A549 (cell line): ENCODE data around the gene NUP214. TPM values are rescaled to one million over a fixed set of nuclear protein-coding genes. Genes with fewer than 3 reads are reported as not detected.
"Not testable (repeated sequence)": the region's sequence is repeated elsewhere in the genome, so short reads cannot be mapped to it uniquely, and the experiment has no call there.

Experiments used
- ATAC-seq, 2 experiments: fragments of 200-7000 bp in 1 of 2; fragments of >200 bp in 1 of 2; cut with Nextera tagmentation in 1 of 2; cut with Tn5 transposase in 1 of 2; 3 replicates each; pipeline versions ENCODE4 v1.8.0 to v1.9.1; 2018 to 2020; ENCODE audit warnings: mild to moderate bottlenecking in 1 of 2, moderate library complexity in 1 of 2
- CTCF ChIA-PET: fragments of 300-600 bp; sonication (Branson Sonifier 250); formaldehyde crosslinking; extraction: SDS; loops from one replicate; lab custom pipeline; 2021; ENCODE audit warnings: antibody characterized with exemption, inconsistent platforms; lab: Yijun Ruan, JAX
- POLR2A ChIA-PET: fragments of 350-600 bp; formaldehyde crosslinking; extraction: SDS; loops from one replicate; lab custom pipeline; 2021; ENCODE audit warnings: antibody characterized with exemption, inconsistent platforms; lab: Yijun Ruan, JAX
- DNase-seq, 2 experiments: peaks; one replicate each; pipeline versions ENCODE4 v3.0.0 to v3.0.0-alpha.2; 2011 to 2016; ENCODE audit warnings: low read depth in 1 of 2, low spot score in 1 of 2
- FAIRE-seq: peaks from 2 replicates; lab custom pipeline; 2011; peaks lifted over from hg19 to GRCh38; lab: Jason Lieb, UNC
- H3K27ac ChIP-seq, 2 experiments: fragments of >200 bp; sonication (Bioruptor Twin); formaldehyde crosslinking; 3 replicates each; pipeline ENCODE4 v1.5.1; 2016 to 2017
- H3K4me1 ChIP-seq: fragments of >200 bp; sonication (Bioruptor Twin); formaldehyde crosslinking; 3 replicates; pipeline ENCODE4 v1.6.1; 2016
- H3K4me2 ChIP-seq: fragments of >200 bp; sonication (Bioruptor Twin); formaldehyde crosslinking; 3 replicates; pipeline ENCODE4 v1.6.1; 2016
- H3K4me3 ChIP-seq: fragments of >200 bp; sonication (Bioruptor Twin); formaldehyde crosslinking; 3 replicates; pipeline ENCODE4 v1.5.1; 2016
- H3K9me3 ChIP-seq: fragments of >200 bp; sonication (Bioruptor Twin); formaldehyde crosslinking; 3 replicates; pipeline ENCODE4 v1.6.1; 2016
- CBX8 ChIP-seq: fragments of 200-600 bp; sonication (generic); IDR thresholded peaks from 2 replicates; pipeline ENCODE4 v1.6.1; 2016
- CEBPB ChIP-seq, 2 experiments: fragments of >200 bp in 1 of 2; sonication (Bioruptor Twin) in 1 of 2; formaldehyde crosslinking in 1 of 2; IDR thresholded peaks; 2 replicates each; pipeline ENCODE4 v1.6.1; 2012 to 2016
- EHF ChIP-seq: fragments of 250-450 bp; sonication (Bioruptor Pico); IDR thresholded peaks from 2 replicates; pipeline ENCODE4 v1.5.0; 2020; ENCODE audit warnings: mild to moderate bottlenecking
- HOXA7 ChIP-seq: fragments of 250-450 bp; sonication (Bioruptor Pico); IDR thresholded peaks from 2 replicates; pipeline ENCODE4 v1.5.0; 2020; ENCODE audit warnings: mild to moderate bottlenecking, moderate library complexity
- JUNB ChIP-seq: fragments of >200 bp; sonication (Bioruptor Twin); formaldehyde crosslinking; IDR thresholded peaks from 2 replicates; pipeline ENCODE4 v1.6.1; 2016
- KDM1A ChIP-seq: fragments of 200-600 bp; sonication (generic); IDR thresholded peaks from 2 replicates; pipeline ENCODE4 v1.6.1; 2016; ENCODE audit warnings: low read depth, mild to moderate bottlenecking
- MAZ ChIP-seq: fragments of 150-350 bp; IDR thresholded peaks from 2 replicates; pipeline ENCODE4 v1.6.1; 2014; ENCODE audit warnings: antibody characterized with exemption, low read depth, low read length, borderline replicate concordance
- MYC ChIP-seq: IDR thresholded peaks from 2 replicates; pipeline ENCODE4 v1.6.1; 2012; ENCODE audit warnings: mild to moderate bottlenecking, inconsistent platforms, low read length, improper control_type of control experiment, borderline replicate concordance
- NFE2L2 ChIP-seq: fragments of 150-350 bp; conservative IDR thresholded peaks from 2 replicates; pipeline ENCODE4 v1.6.1; 2014; ENCODE audit warnings: low read length
- NR3C1 ChIP-seq: fragments of >200 bp; sonication (Bioruptor Twin); formaldehyde crosslinking; IDR thresholded peaks from 3 replicates; pipeline ENCODE4 v1.6.1; 2017
- PBX3 ChIP-seq: IDR thresholded peaks from 2 replicates; pipeline ENCODE4 v1.6.1; 2012
- PHF8 ChIP-seq: fragments of 200-600 bp; sonication (generic); IDR thresholded peaks from 2 replicates; pipeline ENCODE4 v1.6.1; 2016; ENCODE audit warnings: low read depth, mild to moderate bottlenecking, antibody characterized with exemption, moderate library complexity, borderline replicate concordance
- RNF2 ChIP-seq: fragments of 200-600 bp; sonication (generic); IDR thresholded peaks from 2 replicates; pipeline ENCODE4 v1.6.1; 2016; ENCODE audit warnings: low read depth, mild to moderate bottlenecking, antibody characterized with exemption, moderate library complexity, borderline replicate concordance
- SREBF2 ChIP-seq: fragments of 450-650 bp; IDR thresholded peaks from 2 replicates; pipeline ENCODE4 v1.6.1; 2014; ENCODE audit warnings: mild to moderate bottlenecking, moderate library complexity
- TFCP2L1 ChIP-seq: fragments of 250-450 bp; sonication (Bioruptor Pico); IDR thresholded peaks from 2 replicates; pipeline ENCODE4 v1.5.0; 2021; ENCODE audit warnings: mild to moderate bottlenecking
- TP53 ChIP-seq: fragments of 250-450 bp; sonication (Bioruptor Pico); IDR thresholded peaks from 2 replicates; pipeline ENCODE4 v1.5.0; 2021; ENCODE audit warnings: mild to moderate bottlenecking, moderate library complexity
- ZC3H11A ChIP-seq: fragments of 450-650 bp; IDR thresholded peaks from 2 replicates; pipeline ENCODE4 v1.6.1; 2014; ENCODE audit warnings: antibody characterized with exemption, mild to moderate bottlenecking
- ZFP36 ChIP-seq: fragments of 450-650 bp; IDR thresholded peaks from 2 replicates; pipeline ENCODE4 v1.6.1; 2014; ENCODE audit warnings: borderline replicate concordance; ENCODE audit not compliant: partially characterized antibody
- WGBS: methylation state at CpG from one replicate; pipeline ENCODE4 v1.1.6; 2017; ENCODE audit errors: missing lambda C conversion rate; 5-methylcytosine and 5-hydroxymethylcytosine counted together
- polyA plus RNA-seq, 4 experiments: library from polyadenylated mRNA; depleted of rRNA in 3 of 4; stranded (reverse); fragments of >200 nt; fragmentation: RNase III in 1 of 4; extraction: RNeasy Plus Mini Kit Qiagen cat#74134 plus additional on column Dnase treatment in 1 of 4; gene quantifications; 2 replicates in 3 of 4; 3 replicates in 1 of 4; pipeline ENCODE4 v1.2.3, GENCODE V29; 2011 to 2017
- TF ChIP-seq, protein P1 (sequence below): fragments of 150-350 bp; IDR thresholded peaks from 2 replicates; pipeline ENCODE4 v1.6.1; 2014; ENCODE audit warnings: low read depth, mild to moderate bottlenecking, low read length
- TF ChIP-seq, protein P2 (sequence below): IDR thresholded peaks from 2 replicates; pipeline ENCODE4 v1.6.1; 2012
- TF ChIP-seq, protein P3 (sequence below): fragments of 250-450 bp; sonication (Bioruptor Pico); IDR thresholded peaks from 2 replicates; pipeline ENCODE4 v1.5.0; 2021; ENCODE audit warnings: mild to moderate bottlenecking, moderate library complexity, borderline replicate concordance
- TF ChIP-seq, protein P4 (sequence below): IDR thresholded peaks from 2 replicates; pipeline ENCODE4 v1.6.1; 2012; ENCODE audit warnings: low read depth, borderline replicate concordance

NUP214 gene
- polyA plus RNA-seq, 2 of the 4 experiments (the other 2 are of a cell fraction): 14.4 to 18.5 TPM

- Histone ChIP-seq H3K4me2 (no peak overlapping the region), H3K27ac (no peak overlapping the region), H3K9me3 (no peaks in the 10 kb centered on the region), H3K4me1 (no peaks in the 10 kb centered on the region), H3K4me3 (no peak overlapping the region)
- ChIA-PET POLR2A (no interaction called here), CTCF (interaction anchor here (1.0 kb wide), 1 partner anchor 70 kb away, joined by 4 read pairs; no protein-coding TSS in a partner anchor)
- 80% methylated on average over 25 of the region's 26 CpGs for WGBS
- ATAC-seq (peak in 1 of 2 experiments; percentile 11; a peak in 1 of 6 replicates), FAIRE-seq (no peak), DNase-seq (no peak)
- TF ChIP-seq CEBPB (IDR thresholded peaks at IDR 0.05): no peak
- TF ChIP-seq, protein P1, sequence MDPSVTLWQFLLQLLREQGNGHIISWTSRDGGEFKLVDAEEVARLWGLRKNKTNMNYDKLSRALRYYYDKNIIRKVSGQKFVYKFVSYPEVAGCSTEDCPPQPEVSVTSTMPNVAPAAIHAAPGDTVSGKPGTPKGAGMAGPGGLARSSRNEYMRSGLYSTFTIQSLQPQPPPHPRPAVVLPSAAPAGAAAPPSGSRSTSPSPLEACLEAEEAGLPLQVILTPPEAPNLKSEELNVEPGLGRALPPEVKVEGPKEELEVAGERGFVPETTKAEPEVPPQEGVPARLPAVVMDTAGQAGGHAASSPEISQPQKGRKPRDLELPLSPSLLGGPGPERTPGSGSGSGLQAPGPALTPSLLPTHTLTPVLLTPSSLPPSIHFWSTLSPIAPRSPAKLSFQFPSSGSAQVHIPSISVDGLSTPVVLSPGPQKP: no peak
Measured at GRCh38 chr9:131266266-131267229, 141.2 kb downstream of the NUP214 start.

DNA sequence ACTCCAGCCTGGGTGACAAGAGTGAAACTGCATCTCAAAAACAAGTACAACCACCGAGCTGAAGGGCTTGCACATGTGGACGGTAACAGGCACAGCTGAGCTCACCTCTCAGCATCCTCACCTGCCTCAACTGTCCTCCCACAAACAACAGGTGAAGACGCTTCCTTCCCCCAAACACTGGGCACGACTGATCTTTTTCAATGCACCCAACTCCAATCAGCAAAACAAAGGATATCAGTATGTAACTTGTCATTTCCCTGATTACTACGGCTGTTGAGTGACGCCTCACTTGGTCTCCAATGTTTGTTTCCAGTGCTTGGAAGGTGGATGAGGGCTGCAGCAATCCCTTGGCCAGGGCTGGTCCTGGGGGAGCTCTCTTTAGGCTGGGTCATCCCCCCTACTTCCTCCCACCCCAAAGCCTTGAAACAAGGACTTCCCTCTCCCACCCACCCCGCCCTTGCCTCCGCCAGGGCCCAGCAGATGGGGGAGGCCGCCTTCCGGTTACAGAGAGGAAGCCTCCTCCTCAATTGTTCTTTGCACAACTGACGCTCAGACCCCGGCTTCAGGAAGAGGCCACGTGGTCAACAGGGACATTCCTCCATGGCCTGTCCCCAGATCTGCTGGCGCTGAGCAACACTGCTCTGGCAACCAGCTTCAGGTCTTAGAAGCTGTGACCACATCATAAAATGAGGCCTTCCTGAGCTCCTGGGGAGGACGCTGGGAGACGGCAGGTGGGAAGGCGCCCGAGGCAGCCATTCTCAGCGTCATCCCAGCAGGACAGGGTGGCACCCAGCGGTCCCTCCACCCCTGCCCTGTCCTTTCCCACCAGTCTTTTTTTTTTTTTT lies 145.0 kb downstream of the NUP214 start:
- 75% methylated on average over 16 of the region's 20 CpGs for WGBS
- no peak for TF ChIP-seq CBX8
- H3K4me3 ChIP-seq: no peak overlapping the region
- POLR2A ChIA-PET: no interaction called here
- ATAC-seq (no peak), DNase-seq (no peak), FAIRE-seq (no peak)
- H3K4me1 ChIP-seq: no peaks in the 10 kb centered on the region
- CTCF ChIA-PET: interaction anchor here (0.7 to 1.1 kb wide), 2 partner anchors 213 to 262 kb away, joined by 3 read pairs; no protein-coding TSS in a partner anchor
- no peak overlapping the region for H3K4me2 ChIP-seq
- H3K9me3 ChIP-seq: no peaks in the 10 kb centered on the region
- H3K27ac ChIP-seq: no peak overlapping the region

- CTCF ChIA-PET: interaction anchor here (1.1 to 1.9 kb wide), 2 partner anchors 66 to 263 kb away, joined by 3 to 6 read pairs; no protein-coding TSS in a partner anchor
- H3K27ac ChIP-seq, H3K4me1 ChIP-seq, DNase-seq, H3K9me3 ChIP-seq, H3K4me3 ChIP-seq, POLR2A ChIA-PET, ATAC-seq, FAIRE-seq, H3K4me2 ChIP-seq: not testable (repeated sequence)
- 68% methylated on average over 1 of the region's 1 CpG for WGBS
Measured at GRCh38 chr9:131271016-131271273, 145.6 kb downstream of the NUP214 start.

DNA sequence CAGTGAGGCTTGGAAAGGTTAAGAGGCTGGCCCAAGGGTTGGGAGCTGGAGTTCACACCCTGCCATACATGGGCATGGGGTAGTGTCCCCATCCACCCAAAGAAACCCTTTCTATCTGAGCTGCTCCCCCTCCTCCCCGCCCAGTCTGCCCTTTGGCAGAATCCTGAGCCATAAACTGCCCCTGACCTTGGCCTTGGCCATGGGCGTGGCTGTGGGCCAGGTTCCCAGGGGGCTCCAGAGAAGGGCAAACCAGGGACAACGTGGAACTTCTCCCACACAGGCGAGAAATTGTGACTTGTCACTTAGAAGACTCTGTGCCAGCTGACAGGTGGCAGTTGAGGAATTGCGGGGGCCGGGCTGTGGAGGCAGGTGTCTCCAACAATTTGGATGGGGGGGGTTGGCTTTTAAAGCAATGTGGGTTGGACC lies 146.1 kb downstream of the NUP214 start:
- ChIA-PET CTCF (interaction anchor here (0.9 to 1.9 kb wide), 3 partner anchors 10 to 285 kb away, joined by 3 to 6 read pairs (median 3); no protein-coding TSS in a partner anchor), POLR2A (no interaction called here)
- Histone ChIP-seq H3K4me1 (no peaks in the 10 kb centered on the region), H3K9me3 (no peaks in the 10 kb centered on the region), H3K27ac (no peak overlapping the region), H3K4me3 (no peak overlapping the region), H3K4me2 (no peak overlapping the region)
- DNase-seq: no peak
- whole genome bisulfite sequencing: 70% methylated on average over 6 of the region's 6 CpGs
- FAIRE-seq: no peak
- ATAC-seq: no peak
- no peak for TF ChIP-seq PBX3
- TF ChIP-seq RNF2: no peak
- TF ChIP-seq, protein P2, sequence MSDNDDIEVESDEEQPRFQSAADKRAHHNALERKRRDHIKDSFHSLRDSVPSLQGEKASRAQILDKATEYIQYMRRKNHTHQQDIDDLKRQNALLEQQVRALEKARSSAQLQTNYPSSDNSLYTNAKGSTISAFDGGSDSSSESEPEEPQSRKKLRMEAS: no peak
- TF ChIP-seq MYC: no peak
- TF ChIP-seq KDM1A: no peak
- no peak for TF ChIP-seq PHF8
- no peak for TF ChIP-seq JUNB
- TF ChIP-seq, protein P3, sequence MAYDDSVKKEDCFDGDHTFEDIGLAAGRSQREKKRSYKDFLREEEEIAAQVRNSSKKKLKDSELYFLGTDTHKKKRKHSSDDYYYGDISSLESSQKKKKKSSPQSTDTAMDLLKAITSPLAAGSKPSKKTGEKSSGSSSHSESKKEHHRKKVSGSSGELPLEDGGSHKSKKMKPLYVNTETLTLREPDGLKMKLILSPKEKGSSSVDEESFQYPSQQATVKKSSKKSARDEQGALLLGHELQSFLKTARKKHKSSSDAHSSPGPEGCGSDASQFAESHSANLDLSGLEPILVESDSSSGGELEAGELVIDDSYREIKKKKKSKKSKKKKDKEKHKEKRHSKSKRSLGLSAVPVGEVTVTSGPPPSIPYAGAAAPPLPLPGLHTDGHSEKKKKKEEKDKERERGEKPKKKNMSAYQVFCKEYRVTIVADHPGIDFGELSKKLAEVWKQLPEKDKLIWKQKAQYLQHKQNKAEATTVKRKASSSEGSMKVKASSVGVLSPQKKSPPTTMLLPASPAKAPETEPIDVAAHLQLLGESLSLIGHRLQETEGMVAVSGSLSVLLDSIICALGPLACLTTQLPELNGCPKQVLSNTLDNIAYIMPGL (CRISPR knock-in tag): no peak
- TF ChIP-seq, protein P4, sequence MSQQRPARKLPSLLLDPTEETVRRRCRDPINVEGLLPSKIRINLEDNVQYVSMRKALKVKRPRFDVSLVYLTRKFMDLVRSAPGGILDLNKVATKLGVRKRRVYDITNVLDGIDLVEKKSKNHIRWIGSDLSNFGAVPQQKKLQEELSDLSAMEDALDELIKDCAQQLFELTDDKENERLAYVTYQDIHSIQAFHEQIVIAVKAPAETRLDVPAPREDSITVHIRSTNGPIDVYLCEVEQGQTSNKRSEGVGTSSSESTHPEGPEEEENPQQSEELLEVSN: no peak
- no peak for TF ChIP-seq NFE2L2
- no peak for TF ChIP-seq MAZ
- no peak for TF ChIP-seq TFCP2L1 (CRISPR knock-in tag)
- no peak for TF ChIP-seq SREBF2
- TF ChIP-seq ZFP36: no peak
- no peak for TF ChIP-seq EHF (CRISPR knock-in tag)
- TF ChIP-seq ZC3H11A: no peak
- TF ChIP-seq HOXA7 (CRISPR knock-in tag): no peak
- no peak for TF ChIP-seq TP53
- TF ChIP-seq NR3C1: no peak
